ENCODE results near the gene NISCH. TPM values are rescaled to one million over a fixed set of nuclear protein-coding genes. Genes with fewer than 3 reads are reported as not detected.

NISCH gene
- total RNA-seq, 1 experiment from 2014 or later, result 48.6 TPM

- BruUV-seq (replicated peaks), result no TSS peak
- no peak for DNase-seq (ENCODE audit: low spot score)
- no peak for TF ChIP-seq CTCF (conservative IDR thresholded peaks at IDR 0.05; ENCODE audit: low read depth, low read length)
- TF ChIP-seq EZH2 (IDR thresholded peaks at IDR 0.05; ENCODE audit: borderline replicate concordance, low read depth, low read length, poor library complexity, severe bottlenecking), result no peak
- H3K27ac ChIP-seq (ENCODE audit: low read depth, low read length, poor library complexity, severe bottlenecking), result no peak overlapping the region
- ChIA-PET POLR2A (ENCODE audit: low non-redundant PET) (no interaction called here), CTCF (no interaction called here)
- no peaks in the 10 kb centered on the region for H3K4me1 ChIP-seq (ENCODE audit: insufficient read depth, low read length, poor library complexity, severe bottlenecking)
- H3K9me3 ChIP-seq (ENCODE audit: low read depth, low read length, poor library complexity, severe bottlenecking), result no peaks in the 10 kb centered on the region
- intact Hi-C loops (cut with micrococcal nuclease; ENCODE audit: unreplicated experiment), result no loop called here
- no peak overlapping the region for H3K4me3 ChIP-seq (ENCODE audit: low read depth, low read length, poor library complexity, severe bottlenecking)
- peaks cover 5% of the 10 kb centered on the region for H3K36me3 ChIP-seq (ENCODE audit: insufficient read depth, low read length, poor library complexity, severe bottlenecking)
- no peaks in the 10 kb centered on the region for H3K27me3 ChIP-seq (replicated peaks; ENCODE audit: insufficient read depth, low read depth, low read length, poor library complexity)
Observed at GRCh38 chr3:52471371-52472238, 16.2 kb downstream of the NISCH start.

GRCh38 chr3:52472239-52473000, 17.0 kb downstream of the NISCH start:
- H3K27ac ChIP-seq (ENCODE audit: low read depth, low read length, poor library complexity, severe bottlenecking), result no peak overlapping the region
- TF ChIP-seq EZH2 (IDR thresholded peaks at IDR 0.05; ENCODE audit: borderline replicate concordance, low read depth, low read length, poor library complexity, severe bottlenecking) (no peak), CTCF (conservative IDR thresholded peaks at IDR 0.05; ENCODE audit: low read depth, low read length) (no peak)
- ChIA-PET POLR2A (ENCODE audit: low non-redundant PET) (no interaction called here), CTCF (no interaction called here)
- intact Hi-C loops (cut with micrococcal nuclease; ENCODE audit: unreplicated experiment), result no loop called here
- H3K4me1 ChIP-seq (ENCODE audit: insufficient read depth, low read length, poor library complexity, severe bottlenecking), result no peaks in the 10 kb centered on the region
- no peaks in the 10 kb centered on the region for H3K9me3 ChIP-seq (ENCODE audit: low read depth, low read length, poor library complexity, severe bottlenecking)
- no peaks in the 10 kb centered on the region for H3K27me3 ChIP-seq (replicated peaks; ENCODE audit: insufficient read depth, low read depth, low read length, poor library complexity)
- DNase-seq (ENCODE audit: low spot score), result no peak
- H3K4me3 ChIP-seq (ENCODE audit: low read depth, low read length, poor library complexity, severe bottlenecking), result no peak overlapping the region
- peaks cover 5% of the 10 kb centered on the region for H3K36me3 ChIP-seq (ENCODE audit: insufficient read depth, low read length, poor library complexity, severe bottlenecking)
- no TSS peak for BruUV-seq (replicated peaks)

- H3K27ac ChIP-seq (ENCODE audit: low read depth, low read length, poor library complexity, severe bottlenecking), result no peak overlapping the region
- CTCF ChIA-PET, result no interaction called here
- intact Hi-C loops (cut with micrococcal nuclease; ENCODE audit: unreplicated experiment), result no loop called here
Observed at GRCh38 chr3:52473026-52473425, 17.6 kb downstream of the NISCH start.

More at GRCh38 chr3:52473026-52473425, 17.6 kb downstream of the NISCH start:
- no peak for DNase-seq (ENCODE audit: low spot score)
- no peaks in the 10 kb centered on the region for H3K9me3 ChIP-seq (ENCODE audit: low read depth, low read length, poor library complexity, severe bottlenecking)
- no peak overlapping the region for H3K4me3 ChIP-seq (ENCODE audit: low read depth, low read length, poor library complexity, severe bottlenecking)
- POLR2A ChIA-PET (ENCODE audit: low non-redundant PET), result no interaction called here
- TF ChIP-seq EZH2 (IDR thresholded peaks at IDR 0.05; ENCODE audit: borderline replicate concordance, low read depth, low read length, poor library complexity, severe bottlenecking) (no peak), CTCF (conservative IDR thresholded peaks at IDR 0.05; ENCODE audit: low read depth, low read length) (no peak)
- no TSS peak for BruUV-seq (replicated peaks)
- no peaks in the 10 kb centered on the region for H3K4me1 ChIP-seq (ENCODE audit: insufficient read depth, low read length, poor library complexity, severe bottlenecking)
- peaks cover 5% of the 10 kb centered on the region for H3K36me3 ChIP-seq (ENCODE audit: insufficient read depth, low read length, poor library complexity, severe bottlenecking)
- no peaks in the 10 kb centered on the region for H3K27me3 ChIP-seq (replicated peaks; ENCODE audit: insufficient read depth, low read depth, low read length, poor library complexity)
